ENCODE measurements around the gene ACAD8.

Gene ACAD8

GRCh38 chr11:134238956-134239355, 14.4 kb upstream of the ACAD8 start:
- DNase-seq (ENCODE audit: low read depth in 2 of 2) = no peak
- no peak for TF ChIP-seq CTCF (IDR thresholded peaks at IDR 0.05; ENCODE audit: low read depth, low read length)

GRCh38 chr11:134240592-134240991, 12.8 kb upstream of the ACAD8 start:
- no peak for TF ChIP-seq CTCF (IDR thresholded peaks at IDR 0.05; ENCODE audit: low read depth, low read length)
- no peak for DNase-seq (ENCODE audit: low read depth in 2 of 2)
- no peak overlapping the region for H3K4me3 ChIP-seq (replicated peaks in 1 of 2; ENCODE audit: low read depth in 2 of 2, low read length in 2 of 2)

More at GRCh38 chr11:134238956-134239355, 14.4 kb upstream of the ACAD8 start:
- H3K4me3 ChIP-seq (replicated peaks in 1 of 2; ENCODE audit: low read depth in 2 of 2, low read length in 2 of 2) = no peak overlapping the region

- DNase-seq (ENCODE audit: low read depth in 2 of 2) = no peak
- TF ChIP-seq CTCF (IDR thresholded peaks at IDR 0.05; ENCODE audit: low read depth, low read length) = no peak
- H3K4me3 ChIP-seq (replicated peaks in 1 of 2; ENCODE audit: low read depth in 2 of 2, low read length in 2 of 2) = no peak overlapping the region
Measured at GRCh38 chr11:134242376-134242775, 11.0 kb upstream of the ACAD8 start.

GRCh38 chr11:134243913-134244312, 9.5 kb upstream of the ACAD8 start:
- no peak for DNase-seq (ENCODE audit: low read depth in 2 of 2)
- no peak for TF ChIP-seq CTCF (IDR thresholded peaks at IDR 0.05; ENCODE audit: low read depth, low read length)

GRCh38 chr11:134244593-134244992, 8.8 kb upstream of the ACAD8 start:
- peak; percentile 55 for TF ChIP-seq CTCF (IDR thresholded peaks at IDR 0.05; ENCODE audit: low read depth, low read length)
- peak; percentile 36 to 45 for DNase-seq (ENCODE audit: low read depth in 2 of 2)
- H3K4me3 ChIP-seq (replicated peaks in 1 of 2; ENCODE audit: low read depth in 2 of 2, low read length in 2 of 2) = no peak overlapping the region

More at GRCh38 chr11:134243913-134244312, 9.5 kb upstream of the ACAD8 start:
- H3K4me3 ChIP-seq (replicated peaks in 1 of 2; ENCODE audit: low read depth in 2 of 2, low read length in 2 of 2) = no peak overlapping the region

GRCh38 chr11:134245434-134245833, 7.9 kb upstream of the ACAD8 start:
- TF ChIP-seq CTCF (IDR thresholded peaks at IDR 0.05; ENCODE audit: low read depth, low read length) = no peak
- DNase-seq (ENCODE audit: low read depth in 2 of 2) = no peak

GRCh38 chr11:134246100-134246499, 7.3 kb upstream of the ACAD8 start:
- DNase-seq (ENCODE audit: low read depth in 2 of 2) = no peak
- TF ChIP-seq CTCF (IDR thresholded peaks at IDR 0.05; ENCODE audit: low read depth, low read length) = no peak
- H3K4me3 ChIP-seq (replicated peaks in 1 of 2; ENCODE audit: low read depth in 2 of 2, low read length in 2 of 2) = no peak overlapping the region

More at GRCh38 chr11:134245434-134245833, 7.9 kb upstream of the ACAD8 start:
- H3K4me3 ChIP-seq (replicated peaks in 1 of 2; ENCODE audit: low read depth in 2 of 2, low read length in 2 of 2) = no peak overlapping the region
